EL (cell line): ENCODE results near the gene MEF2D.

Experiments used
- DNase-seq: peaks from one replicate; pipeline ENCODE4 v3.0.0-alpha.2; 2016

The MEF2D gene

GRCh38 chr1:156438278-156438987 is 62.1 kb downstream of the MEF2D start:
- peak; percentile 24 for DNase-seq

DNA sequence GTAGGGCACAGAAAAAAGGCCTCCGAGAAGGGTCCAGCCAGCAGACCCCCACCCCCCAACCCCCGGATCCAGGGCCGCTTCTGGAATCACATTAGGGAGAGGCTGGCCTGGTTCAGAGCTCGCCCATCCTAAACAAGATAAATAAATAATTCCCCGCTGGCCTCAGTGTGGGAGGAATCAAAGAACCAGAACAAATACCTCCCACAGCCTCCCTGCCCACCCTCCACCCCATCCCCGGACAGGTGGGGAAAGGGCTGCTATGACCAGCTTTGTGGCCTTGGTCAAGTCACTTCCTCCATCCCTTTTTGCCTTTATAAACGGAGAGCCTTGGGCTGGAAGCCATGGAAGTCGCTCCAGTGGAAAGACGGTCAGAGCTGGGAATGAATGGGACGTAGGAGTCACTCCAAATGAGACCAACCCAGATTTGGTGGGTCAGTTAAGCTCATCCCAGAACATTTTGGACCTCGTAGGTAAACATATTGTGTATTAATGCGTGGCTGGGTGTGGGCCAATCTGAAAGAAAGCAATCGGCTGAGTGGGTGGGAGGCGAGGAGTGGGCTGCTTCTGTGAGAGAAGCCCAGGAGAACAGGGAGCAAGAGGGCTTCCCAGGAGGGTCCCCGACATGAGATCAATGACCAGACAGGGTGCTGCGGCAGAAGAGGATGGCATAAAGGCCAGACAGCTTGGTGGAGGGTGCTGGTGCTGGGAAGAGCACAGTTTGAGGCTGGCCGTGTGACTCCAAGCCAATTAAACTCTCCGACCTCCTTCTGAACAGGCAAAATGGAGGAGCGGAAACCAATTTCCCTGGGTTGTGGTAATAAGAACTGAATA is 63.3 kb downstream of the MEF2D start:
- DNase-seq = no peak

- no peak for DNase-seq
These were observed 64.2 kb downstream of the MEF2D start for GRCh38 chr1:156436141-156437036.

GRCh38 chr1:156435545-156436140 is 64.9 kb downstream of the MEF2D start:
- no peak for DNase-seq

GRCh38 chr1:156434989-156435544 is 65.5 kb downstream of the MEF2D start:
- DNase-seq = no peak

GRCh38 chr1:156433602-156434001 is 67.0 kb downstream of the MEF2D start:
- no peak for DNase-seq

DNA sequence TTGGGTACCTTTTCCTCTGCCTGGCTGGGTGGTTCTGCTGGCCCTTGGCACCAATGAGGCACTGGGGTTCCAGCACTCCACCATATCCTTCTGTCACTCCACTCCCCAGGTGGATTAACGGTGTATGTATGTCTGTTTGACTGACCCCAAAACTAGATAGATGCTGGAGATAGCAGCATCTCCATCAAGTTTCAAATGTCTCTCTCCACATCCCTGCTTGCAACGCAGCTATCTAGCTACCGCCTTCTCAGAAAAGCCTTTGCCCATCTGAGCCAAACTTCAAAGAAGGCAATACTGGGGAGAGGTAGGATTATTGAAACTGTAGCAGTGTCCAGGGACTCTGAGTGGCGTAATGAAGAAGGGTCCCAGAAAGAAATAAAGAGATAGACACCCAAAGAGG is 67.5 kb downstream of the MEF2D start:
- DNase-seq = no peak

GRCh38 chr1:156432669-156433018 is 67.9 kb downstream of the MEF2D start:
- no peak for DNase-seq

DNA sequence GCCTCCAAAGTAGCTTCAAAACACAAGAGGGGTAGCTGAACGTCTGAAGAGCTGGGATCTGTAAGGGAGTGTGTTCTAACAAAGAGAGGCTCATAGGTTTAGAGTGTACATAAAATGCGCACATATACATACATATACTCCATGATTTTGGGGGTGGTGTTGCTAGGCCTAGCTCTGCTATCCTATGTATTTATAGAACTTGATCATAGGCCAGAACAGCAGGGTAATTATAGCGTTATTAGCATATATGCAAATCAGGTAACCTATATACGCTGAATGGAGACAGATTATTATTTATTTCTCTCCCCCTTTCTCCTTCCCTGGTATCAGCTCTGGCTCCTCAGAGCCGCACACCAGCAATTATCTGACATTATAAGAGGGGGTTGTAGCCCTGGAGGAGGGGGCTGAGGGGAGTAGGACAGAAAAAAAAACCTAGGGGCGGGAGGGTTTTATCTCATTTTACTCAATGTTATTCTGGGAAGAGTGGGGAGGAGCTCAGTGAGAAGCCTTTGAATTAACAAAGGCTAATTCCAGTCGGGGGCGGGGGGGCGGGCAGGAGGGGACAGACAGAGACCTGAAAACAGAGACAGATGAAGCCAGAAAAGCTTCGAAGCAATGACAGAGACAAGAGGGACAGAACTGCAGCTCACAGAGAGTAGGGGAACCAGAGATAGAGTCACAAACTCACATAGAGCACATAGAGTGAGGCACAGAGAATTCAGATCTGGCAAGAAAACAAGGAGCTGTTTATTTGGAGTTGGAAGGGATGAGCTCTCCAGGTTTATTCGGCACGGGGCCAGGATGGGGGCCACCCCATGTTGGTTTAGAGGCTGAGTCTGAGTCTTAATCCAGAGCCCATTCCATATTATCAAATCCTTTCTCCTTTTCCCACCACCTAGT is 68.6 kb downstream of the MEF2D start:
- DNase-seq = no peak

- DNase-seq = no peak
These were observed 69.2 kb downstream of the MEF2D start for GRCh38 chr1:156431366-156431765.

- no peak for DNase-seq
These were observed 69.7 kb downstream of the MEF2D start for GRCh38 chr1:156430866-156431265.

DNA sequence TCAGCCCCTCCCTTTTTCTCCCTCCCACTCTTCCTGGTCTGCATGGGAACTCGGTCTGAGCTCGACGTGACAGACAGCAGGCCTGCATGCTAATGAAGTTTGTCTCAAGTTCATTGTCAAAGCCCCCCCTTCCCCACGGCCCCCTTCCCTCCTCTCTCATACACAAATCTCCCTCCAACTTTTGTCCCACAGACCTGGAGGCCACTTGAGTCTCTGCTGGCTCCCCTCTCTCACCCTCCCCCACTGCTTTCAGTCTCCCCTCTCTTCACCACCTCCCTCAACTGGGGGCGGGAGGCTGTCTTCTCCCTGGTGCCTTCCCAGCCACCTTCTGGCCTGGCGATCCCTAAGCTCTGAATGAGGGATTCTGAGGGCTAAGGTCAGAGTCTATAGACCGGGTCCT is 70.3 kb downstream of the MEF2D start:
- no peak for DNase-seq

- DNase-seq = no peak
These were observed 71.1 kb downstream of the MEF2D start for GRCh38 chr1:156429313-156430060.

DNA sequence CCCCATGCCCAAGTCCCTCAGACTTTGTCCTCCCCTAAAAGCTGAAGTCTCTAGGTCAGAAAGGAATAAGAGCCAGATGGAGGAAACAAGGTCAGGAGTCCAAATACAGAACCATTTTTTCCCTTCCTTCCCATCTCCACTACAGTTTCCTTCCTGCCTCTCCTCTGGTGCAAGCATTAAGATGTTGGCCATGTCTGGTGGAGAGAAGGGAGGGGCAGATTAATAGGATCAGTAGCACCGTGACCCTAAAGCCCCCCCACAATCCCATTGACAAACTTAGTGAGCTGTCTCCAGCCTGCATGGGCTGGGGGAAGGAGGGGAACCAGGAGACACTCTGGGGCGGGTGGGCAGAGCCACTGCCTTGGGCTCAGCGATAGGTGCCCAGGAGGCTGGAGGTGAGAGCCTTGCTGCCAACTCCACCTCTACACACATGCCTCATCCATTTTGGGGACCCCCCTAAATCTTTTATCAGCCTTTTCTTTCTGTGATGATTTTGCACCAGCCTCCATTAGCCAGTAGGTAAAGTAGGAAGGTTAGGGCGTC is 71.8 kb downstream of the MEF2D start:
- no peak for DNase-seq

DNA sequence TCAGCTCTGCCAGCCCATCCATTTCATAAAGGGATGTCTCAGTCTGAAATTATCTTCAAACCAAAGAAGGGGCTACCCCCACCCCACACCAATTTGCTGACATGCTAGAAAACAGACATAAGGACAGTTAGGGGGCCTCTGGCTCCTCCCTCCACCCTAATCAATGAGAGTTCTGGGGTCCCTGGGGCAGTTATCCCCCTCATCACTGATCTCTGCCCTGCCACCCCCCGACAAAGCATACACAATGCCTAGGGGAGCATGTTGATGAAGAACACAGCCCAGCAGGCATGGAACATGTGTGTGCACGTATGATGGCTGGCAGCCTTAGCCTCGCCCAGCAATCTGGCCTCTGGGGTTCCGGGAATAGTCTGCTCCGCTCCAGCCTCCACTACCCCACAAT is 72.6 kb downstream of the MEF2D start:
- no peak for DNase-seq

GRCh38 chr1:156425943-156426342 is 74.6 kb downstream of the MEF2D start:
- DNase-seq = no peak

DNA sequence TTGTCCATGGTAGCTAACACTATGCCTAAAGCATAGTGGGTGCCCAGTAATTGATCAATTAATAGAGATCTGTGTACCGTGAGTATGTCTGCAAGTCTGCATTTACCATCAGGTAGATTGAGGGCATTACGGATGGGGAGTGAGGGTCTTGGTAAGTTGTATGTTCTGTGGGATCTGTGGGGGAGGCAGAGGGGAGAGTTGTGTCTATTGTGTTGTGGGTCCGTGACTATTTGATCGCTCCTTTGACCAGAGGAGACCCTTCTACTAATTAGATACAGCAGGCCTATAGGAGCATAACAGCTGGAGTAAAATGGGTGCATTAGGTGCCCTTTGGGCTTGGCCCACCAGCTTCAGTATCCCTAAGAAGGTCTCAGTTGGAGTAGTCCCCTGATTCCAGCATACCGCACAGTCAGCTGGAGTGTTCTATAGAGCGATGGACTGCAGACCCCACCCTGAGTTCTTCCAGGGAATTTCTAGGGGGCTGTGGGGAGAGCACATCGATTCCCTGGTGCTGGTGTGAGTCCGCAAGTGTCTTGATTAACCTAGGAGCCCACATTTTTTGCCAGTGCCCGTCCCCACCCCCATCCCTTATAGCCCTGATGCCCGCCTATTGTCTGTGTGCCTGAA is 75.7 kb downstream of the MEF2D start:
- DNase-seq = no peak

DNA sequence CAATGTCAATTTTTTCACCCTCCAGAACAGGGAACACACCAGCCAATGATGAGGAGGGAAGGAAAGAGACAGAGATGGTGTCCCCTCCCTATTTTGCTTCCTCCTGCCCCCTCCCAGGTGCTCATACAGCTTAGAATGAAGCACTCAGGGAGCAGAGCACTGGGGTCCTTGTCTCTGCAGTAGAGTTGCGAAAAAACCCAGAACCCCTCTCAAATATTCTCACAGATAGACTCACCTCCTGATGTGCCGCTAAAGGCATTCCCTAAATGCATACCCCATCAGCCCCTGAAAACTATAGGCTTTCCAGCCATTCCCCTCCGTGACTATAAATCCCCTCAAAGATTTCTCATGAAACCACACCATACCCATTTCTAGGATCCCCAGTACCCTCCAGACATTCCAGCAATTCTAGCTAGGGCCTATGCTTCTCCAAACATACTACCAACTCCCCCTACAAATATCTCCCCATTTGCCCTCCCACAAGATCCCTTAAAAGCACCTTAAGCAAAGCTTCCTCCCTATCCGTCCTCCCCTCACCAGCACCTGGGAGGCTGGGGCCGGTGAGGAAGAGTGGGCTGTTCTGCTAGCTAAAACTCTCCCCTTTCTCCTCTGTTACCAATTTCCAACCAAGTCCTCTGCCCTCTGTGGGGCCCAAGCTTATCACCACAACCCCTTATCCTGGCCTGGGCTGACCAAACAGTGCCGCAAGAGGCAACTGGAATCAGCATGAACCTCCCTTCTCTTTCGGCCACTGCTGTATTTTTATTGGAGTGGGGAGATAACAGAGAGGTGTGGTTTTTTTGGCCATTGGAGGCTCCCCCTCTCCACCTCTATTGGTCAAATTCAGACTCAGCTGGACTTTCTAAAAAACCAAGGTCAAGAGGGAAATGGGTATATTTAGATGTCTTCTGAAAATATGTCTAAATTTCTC is 76.9 kb downstream of the MEF2D start:
- DNase-seq = no peak

DNA sequence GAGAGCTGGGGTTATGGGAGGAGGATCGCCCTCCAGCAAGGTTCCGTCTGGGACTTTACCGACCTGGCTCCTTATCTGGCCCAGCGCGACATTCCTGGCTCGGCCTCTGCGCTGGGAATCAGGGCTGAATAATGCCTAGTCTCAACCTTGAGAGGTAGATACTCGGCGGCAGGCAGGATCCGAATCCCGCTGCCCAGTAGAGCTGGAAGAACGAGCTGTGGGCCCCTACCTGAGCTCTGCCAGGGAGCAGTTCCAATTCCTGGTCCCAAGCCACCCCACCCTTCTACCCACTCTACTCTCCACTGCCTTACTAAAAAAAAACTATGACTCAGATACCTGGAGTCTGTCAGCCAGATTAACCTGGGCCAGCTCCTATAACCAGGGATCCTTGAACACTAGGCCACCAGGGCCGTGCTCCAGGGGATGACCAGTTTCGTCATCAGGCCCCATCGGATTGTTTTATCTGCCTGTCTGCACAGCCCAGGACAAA is 77.9 kb downstream of the MEF2D start:
- DNase-seq = no peak
